ENCODE data around the gene OR4P4.

The OR4P4 gene
- long read RNA-seq, donor 1: 0 reads
- long read RNA-seq, donor 2: 0 reads
- long read RNA-seq, donor 3: 0 reads
- long read RNA-seq, donor 4: 0 reads
- long read RNA-seq, donor 5: 0 reads
- long read RNA-seq, donor 6: 0 reads
- long read RNA-seq, donor 7: 0 reads
- long read RNA-seq, donor 8: 0 reads

- DNase-seq: no peak
Measured at GRCh38 chr11:55634813-55635212, at the start of gene OR4P4. Gene OR4P4, plus strand, starts transcription at chr11:55635113.

- DNase-seq: no peak
Measured at GRCh38 chr11:55607545-55607944, 27.4 kb upstream of the OR4P4 start, which contains the start of gene OR4C11. Gene OR4C11, minus strand, starts transcription at chr11:55607645. Its CDS starts 3,272 bp downstream, at chr11:55604373.

GRCh38 chr11:55624531-55624930, 10.4 kb upstream of the OR4P4 start:
- no peak for DNase-seq

DNA sequence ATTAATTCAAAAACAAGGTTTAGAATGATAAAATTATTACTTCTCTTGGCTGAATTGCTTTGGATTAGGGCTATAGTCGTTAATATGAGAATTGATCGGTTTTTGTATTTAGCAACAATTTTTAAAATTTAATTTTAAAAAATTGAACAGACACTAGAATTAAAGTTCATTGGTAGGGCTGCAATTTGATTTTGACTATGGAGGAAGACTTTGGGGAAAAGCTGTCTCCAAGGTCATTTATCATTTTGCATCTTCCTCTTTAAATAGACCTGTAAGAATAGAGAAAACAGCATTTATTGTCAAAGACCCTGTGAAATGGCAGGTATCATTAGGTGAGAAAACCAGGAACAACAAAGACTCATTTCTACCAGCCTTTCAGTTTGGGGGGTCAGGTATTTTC, 13.1 kb downstream of the OR4P4 start, which contains the start of gene OR4S2:
OR4S2 (plus strand) TSS at position 301 of the 400 bp plus-strand sequence. CDS start 2,577 bp downstream, outside the sequence.
- DNase-seq: no peak

GRCh38 chr11:55652560-55652959, 17.6 kb downstream of the OR4P4 start:
- no peak for DNase-seq

- DNase-seq: no peak
Measured at GRCh38 chr11:55655096-55655495, 20.2 kb downstream of the OR4P4 start.

GRCh38 chr11:55658031-55658573, 23.2 kb downstream of the OR4P4 start:
- DNase-seq: no peak

GRCh38 chr11:55658608-55659007, 23.7 kb downstream of the OR4P4 start:
- DNase-seq: no peak

- DNase-seq: no peak
Measured at GRCh38 chr11:55661901-55662300, 27.0 kb downstream of the OR4P4 start, which contains the start of gene OR4C6. Gene OR4C6, plus strand, starts transcription at chr11:55662201. Its CDS starts 2,966 bp downstream, at chr11:55665167.

DNA sequence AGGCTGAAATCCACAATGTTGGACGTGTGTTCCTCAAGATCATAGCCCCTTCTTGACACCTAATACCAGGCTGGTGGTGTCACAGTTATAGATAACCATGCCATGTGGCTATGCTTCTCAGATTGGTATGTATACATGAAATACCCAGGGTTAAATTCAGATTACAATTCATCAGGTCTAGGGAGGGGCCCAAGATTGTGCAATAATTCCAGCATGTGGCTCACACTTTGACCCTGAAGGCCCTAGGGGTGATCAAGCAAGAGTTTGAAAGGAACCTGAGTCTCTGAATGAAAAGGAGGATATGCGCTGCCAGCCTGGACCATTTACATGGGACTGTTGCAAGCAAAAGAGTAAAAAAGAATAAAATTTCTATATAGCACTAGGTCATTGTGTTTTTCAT, 34.5 kb downstream of the OR4P4 start:
- no peak for DNase-seq

DNA sequence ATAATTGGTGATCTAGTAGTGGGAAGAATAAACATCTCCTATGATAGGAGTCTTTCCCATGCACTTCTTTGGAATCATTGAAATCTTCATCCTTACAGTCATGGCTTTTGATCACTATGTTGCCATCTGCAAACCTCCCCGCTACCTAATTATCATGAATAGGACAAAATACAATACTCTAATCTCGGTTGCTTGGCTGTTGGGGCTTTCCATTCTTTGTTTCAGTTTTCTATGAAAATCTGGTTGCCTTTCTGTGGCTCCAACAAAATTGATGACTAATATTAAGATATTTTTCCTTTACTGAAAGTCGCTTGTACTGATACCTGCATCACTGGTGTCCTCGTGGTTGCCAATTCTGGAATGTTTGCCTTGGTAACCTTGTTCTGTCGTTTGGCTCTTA, 38.9 kb downstream of the OR4P4 start:
- no peak for DNase-seq

Measured in right kidney (tissue), 9 donors.